Measurements from ENCODE around the gene F12.
A peak's percentile ranks its signal among the peaks of the same experiment; 100 is the strongest.

The F12 gene

DNA sequence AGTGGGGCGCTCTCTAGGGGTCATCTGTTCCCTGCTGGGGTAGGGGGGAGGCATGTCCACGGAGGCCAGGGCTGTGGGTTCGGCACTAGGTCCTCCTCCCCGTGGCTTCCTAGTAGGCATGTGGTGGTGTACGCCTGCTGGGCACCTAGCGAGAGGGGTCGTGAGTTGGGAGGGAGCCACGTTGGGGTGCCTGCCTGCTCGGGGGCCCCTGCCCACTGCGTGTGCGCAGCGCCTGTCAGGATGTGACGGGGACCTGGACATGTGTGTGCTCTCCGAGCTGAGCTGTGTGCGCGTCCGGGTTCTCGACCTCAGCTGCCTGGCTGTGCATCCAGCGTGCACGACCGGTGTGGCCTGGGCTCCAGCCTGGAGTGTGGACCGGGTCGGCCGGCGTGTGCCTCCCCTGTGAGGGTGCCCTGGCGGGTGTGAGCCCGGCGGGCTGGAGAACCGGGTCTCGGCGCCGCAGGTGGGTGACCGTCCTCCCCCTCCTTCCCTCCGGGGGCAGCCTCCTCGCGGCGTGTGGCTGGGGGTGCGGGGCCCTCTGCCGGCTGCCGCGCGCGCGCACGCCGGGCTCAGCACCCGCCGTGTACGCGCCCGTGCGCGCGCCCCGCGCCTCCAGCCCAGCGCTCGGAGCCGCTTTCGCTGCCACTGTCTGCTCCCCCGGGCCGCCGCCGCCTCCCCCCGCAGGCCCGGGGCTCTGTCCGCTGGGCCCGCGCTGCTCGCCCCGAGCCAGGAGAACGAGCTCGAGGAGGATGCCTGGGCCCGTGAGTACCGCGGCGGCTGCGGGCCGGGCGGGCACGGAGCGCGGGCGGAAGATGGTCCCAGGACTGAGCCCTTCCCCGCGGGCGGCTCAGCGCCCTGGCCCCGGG, 37.1 kb upstream of the F12 start, which contains the start of gene PRR7:
Gene PRR7 (plus strand): TSS at position 615 of the 866 bp plus-strand sequence. CDS start 8,254 bp downstream, outside the sequence.
- ChIA-PET CTCF (interaction anchor here (0.7 to 21.0 kb wide), 12 partner anchors 8 to 332 kb away, joined by 3 to 549 read pairs (median 12); partner anchors contain the start of genes F12 and PFN3), POLR2A (interaction anchor here (0.6 to 1.8 kb wide), 8 partner anchors 15 to 87 kb away, joined by 3 to 6 read pairs (median 4); no protein-coding TSS in a partner anchor)
- TF ChIP-seq, protein P1, sequence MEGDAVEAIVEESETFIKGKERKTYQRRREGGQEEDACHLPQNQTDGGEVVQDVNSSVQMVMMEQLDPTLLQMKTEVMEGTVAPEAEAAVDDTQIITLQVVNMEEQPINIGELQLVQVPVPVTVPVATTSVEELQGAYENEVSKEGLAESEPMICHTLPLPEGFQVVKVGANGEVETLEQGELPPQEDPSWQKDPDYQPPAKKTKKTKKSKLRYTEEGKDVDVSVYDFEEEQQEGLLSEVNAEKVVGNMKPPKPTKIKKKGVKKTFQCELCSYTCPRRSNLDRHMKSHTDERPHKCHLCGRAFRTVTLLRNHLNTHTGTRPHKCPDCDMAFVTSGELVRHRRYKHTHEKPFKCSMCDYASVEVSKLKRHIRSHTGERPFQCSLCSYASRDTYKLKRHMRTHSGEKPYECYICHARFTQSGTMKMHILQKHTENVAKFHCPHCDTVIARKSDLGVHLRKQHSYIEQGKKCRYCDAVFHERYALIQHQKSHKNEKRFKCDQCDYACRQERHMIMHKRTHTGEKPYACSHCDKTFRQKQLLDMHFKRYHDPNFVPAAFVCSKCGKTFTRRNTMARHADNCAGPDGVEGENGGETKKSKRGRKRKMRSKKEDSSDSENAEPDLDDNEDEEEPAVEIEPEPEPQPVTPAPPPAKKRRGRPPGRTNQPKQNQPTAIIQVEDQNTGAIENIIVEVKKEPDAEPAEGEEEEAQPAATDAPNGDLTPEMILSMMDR (IDR thresholded peaks at IDR 0.05; ENCODE audit: control extremely low read depth, extremely low read depth, low read depth, missing control alignments), result peak; percentile 21
- peak; percentile 86 for DNase-seq (ENCODE audit: extremely low spot score)

DNA sequence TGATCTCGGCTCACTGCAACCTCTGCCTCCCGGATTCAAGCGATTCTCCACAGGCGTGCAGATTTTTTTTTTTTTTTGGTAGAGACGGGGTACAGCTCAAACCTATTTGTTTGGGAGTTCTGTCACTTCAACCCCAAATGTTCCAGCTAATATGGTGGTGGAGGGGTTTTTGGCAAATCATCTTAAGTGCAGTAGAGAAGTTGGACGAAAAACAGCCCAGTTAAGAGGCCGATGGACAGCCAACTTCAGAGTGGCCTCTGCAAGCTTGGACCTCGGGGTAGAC, 36.5 kb upstream of the F12 start:
- no peak for DNase-seq (ENCODE audit: extremely low spot score)
- CTCF ChIA-PET, result interaction anchor here (0.7 to 21.0 kb wide), 11 partner anchors 9 to 332 kb away, joined by 3 to 549 read pairs (median 16); partner anchors contain the start of genes F12 and PFN3
- POLR2A ChIA-PET, result interaction anchor here (0.6 to 1.8 kb wide), 7 partner anchors 14 to 88 kb away, joined by 3 to 6 read pairs (median 4); no protein-coding TSS in a partner anchor
- TF ChIP-seq, protein P1 (IDR thresholded peaks at IDR 0.05; ENCODE audit: control extremely low read depth, extremely low read depth, low read depth, missing control alignments), result no peak

DNA sequence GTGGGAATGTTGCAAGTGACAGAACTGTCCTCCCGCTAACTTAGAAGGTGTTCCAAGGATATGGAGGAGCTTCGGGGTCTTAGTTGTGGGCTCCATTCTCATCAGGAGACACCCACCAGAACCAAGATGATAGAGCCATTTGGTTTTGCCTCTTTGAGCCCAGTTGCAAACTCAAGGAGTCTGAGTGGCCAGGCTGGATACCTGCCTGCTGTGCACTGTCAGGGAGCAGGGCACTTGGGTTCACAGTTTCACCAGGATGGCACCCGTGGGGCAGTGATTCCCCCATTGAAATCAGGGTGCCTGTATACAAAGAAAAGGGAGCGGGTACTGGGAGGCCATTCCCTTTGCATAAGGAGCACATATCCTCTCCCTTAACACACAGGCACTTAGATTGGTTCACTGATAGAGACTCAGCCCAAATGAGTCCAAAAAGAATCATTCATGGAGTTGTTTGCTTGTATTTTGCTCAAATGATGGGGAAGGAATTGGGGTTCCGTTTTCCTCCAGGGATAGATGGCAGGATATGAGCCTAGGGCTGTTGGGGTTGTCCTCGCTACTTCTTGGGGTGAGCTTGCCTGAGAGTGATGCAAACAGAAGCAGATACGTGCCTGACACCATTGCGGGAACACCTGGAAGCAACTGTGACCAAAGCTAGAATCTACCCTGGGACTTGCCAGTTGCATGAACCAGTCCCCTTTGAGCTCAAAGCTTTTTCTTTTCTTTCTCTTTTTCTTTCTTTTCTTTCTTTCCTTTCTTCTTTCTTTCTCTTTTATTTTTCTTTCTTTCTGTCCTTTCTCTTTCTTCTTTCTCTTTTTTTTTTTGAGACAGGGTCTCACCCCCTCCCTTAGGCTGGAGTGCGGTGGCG, 35.9 kb upstream of the F12 start:
- DNase-seq (ENCODE audit: extremely low spot score), result no peak
- TF ChIP-seq, protein P1 (IDR thresholded peaks at IDR 0.05; ENCODE audit: control extremely low read depth, extremely low read depth, low read depth, missing control alignments), result no peak
- ChIA-PET POLR2A (interaction anchor here (0.6 to 2.9 kb wide), 8 partner anchors 9 to 89 kb away, joined by 3 to 8 read pairs (median 4); no protein-coding TSS in a partner anchor), CTCF (interaction anchor here (0.7 to 21.0 kb wide), 12 partner anchors 10 to 331 kb away, joined by 3 to 549 read pairs (median 12); partner anchors contain the start of genes F12 and PFN3)

DNA sequence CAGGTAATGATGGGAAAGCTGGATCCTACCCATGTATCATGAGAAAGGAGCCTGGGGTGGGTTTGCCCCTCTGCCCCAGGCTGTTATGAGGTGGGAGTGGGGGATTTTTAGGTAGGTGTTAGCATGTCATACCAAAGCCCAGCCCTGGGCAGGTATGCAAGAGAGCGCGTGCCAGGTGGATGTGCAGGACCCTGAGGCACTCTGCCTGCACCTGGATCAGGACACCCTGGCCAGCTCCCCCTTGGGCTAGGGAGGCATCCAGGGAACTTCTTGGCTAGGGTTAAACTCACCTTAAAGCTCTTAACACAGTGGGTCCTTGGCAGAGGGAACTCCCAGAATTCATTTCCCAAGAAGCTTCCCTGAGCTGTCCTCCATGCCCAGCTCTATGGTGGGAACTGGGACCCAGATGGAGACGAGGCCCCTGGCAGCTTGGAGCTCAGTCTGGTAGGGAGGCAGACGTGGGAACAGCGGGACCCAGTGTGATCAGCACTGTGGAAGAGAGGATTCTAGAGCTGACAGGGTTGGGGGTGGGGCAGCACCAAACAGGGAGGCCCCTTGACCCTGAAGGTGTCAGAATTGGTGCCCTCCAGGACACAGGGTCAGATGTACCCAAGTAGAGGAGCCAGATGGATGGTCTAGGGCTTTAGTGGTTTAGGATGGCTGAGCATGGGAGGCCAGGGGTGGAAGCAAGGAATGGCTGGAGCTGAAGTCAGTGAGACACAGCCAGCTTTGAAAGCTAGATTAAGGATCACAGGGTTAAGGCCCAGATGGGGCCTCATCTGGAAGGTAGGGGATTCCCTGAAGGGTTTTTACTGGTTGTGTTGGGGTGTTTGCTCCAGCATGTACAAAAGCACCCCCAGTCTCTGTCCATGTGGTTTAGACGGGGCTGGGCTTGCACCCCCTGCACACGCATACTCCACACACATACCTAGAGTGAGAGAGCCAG, 35.0 kb upstream of the F12 start:
- TF ChIP-seq, protein P1 (IDR thresholded peaks at IDR 0.05; ENCODE audit: control extremely low read depth, extremely low read depth, low read depth, missing control alignments), result no peak
- ChIA-PET POLR2A (interaction anchor here (0.9 to 2.9 kb wide), 7 partner anchors 10 to 21 kb away, joined by 3 to 11 read pairs (median 4); partner anchors contain the start of gene GRK6), CTCF (interaction anchor here (1.1 to 21.0 kb wide), 11 partner anchors 10 to 330 kb away, joined by 3 to 549 read pairs (median 16); partner anchors contain the start of genes F12 and PFN3)
- DNase-seq (ENCODE audit: extremely low spot score), result peak; percentile 55

DNA sequence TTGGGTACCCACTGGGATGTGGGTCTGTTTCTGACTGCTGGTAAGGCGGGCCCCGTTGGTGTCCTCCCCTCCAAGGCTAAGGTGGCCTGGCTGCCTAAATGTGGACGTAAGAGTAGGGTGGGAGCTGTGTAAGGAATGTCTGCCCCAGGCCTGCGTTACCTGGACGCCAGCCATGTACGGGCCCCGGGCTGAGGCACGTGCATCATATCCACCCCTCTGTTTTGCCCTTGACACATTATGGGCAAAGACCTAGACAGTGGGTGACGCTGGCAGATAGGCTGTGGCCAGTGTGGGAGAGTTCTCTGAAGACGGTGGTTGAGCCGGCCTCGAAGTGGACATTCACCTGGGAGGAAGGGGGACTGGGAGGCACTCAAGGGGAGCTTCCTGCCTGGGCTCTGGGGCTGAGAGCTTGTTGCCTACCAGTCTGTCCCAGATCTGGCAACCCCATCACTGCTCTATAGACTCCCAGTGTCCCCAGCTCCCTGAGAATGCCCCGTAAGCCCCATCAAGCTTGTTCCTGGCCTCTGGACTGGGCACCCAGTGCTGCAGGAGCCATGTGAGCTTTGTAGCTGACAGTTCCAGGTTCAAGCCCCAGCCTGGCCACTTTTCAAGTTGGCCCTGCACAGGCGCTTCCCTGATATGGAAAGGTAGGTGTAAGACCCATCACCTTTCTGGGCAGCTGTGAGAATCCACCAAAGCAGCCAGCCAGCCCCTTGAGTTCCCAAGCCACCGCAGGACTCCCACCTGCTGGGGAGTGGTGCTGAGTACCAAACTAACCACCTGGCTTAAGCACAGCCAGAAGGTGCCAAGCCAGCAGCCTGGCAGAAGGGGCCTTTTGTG, 34.0 kb upstream of the F12 start:
- DNase-seq (ENCODE audit: extremely low spot score), result no peak
- TF ChIP-seq, protein P1 (IDR thresholded peaks at IDR 0.05; ENCODE audit: control extremely low read depth, extremely low read depth, low read depth, missing control alignments), result no peak
- ChIA-PET POLR2A (interaction anchor here (1.1 to 2.9 kb wide), 4 partner anchors 12 to 20 kb away, joined by 4 to 11 read pairs (median 6); partner anchors contain the start of gene GRK6), CTCF (interaction anchor here (1.1 to 21.0 kb wide), 7 partner anchors 10 to 74 kb away, joined by 3 to 549 read pairs (median 33); partner anchors contain the start of genes F12 and PFN3)

All from GM10248 (cell line).